ENCODE measurements around the gene PCNT. TPM values are rescaled to one million over a fixed set of nuclear protein-coding genes. Genes with fewer than 3 reads are reported as not detected.

PCNT gene
- total RNA-seq, 2 experiments from 2014 or later, result 46.2 to 46.6 TPM

DNA sequence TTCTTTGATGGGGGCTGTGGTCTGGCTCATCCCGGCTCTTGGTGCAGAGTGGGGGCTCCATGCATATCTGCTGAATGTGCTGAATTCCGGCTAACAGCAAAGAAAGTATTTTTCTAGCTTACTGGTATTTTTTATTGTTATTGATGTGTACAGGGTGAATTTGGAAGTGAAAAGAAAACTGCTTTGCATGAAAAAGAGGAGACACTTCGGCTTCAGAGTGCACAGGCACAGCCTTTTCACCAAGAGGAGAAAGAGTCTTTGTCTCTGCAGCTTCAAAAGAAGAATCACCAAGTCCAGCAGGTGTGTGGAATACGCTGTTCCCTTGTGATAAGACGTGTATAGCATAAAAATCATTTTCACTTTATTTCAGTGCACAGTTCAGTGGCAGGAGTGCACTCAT, 57.6 kb downstream of the PCNT start:
- CTCF ChIA-PET, result no interaction called here
- no peaks in the 10 kb centered on the region for H3K4me1 Mint-ChIP-seq (ENCODE audit: low read depth)
- ATAC-seq (no peak), DNase-seq (no peak)
- peaks cover 59% of the 10 kb centered on the region for H3K36me3 Mint-ChIP-seq (ENCODE audit: low read depth)
- intact Hi-C loops (cut with micrococcal nuclease), result no loop called here
- H3K4me3 Mint-ChIP-seq, result no peak overlapping the region
- H3K27ac Mint-ChIP-seq, result no peak overlapping the region
- TF ChIP-seq, protein P1, sequence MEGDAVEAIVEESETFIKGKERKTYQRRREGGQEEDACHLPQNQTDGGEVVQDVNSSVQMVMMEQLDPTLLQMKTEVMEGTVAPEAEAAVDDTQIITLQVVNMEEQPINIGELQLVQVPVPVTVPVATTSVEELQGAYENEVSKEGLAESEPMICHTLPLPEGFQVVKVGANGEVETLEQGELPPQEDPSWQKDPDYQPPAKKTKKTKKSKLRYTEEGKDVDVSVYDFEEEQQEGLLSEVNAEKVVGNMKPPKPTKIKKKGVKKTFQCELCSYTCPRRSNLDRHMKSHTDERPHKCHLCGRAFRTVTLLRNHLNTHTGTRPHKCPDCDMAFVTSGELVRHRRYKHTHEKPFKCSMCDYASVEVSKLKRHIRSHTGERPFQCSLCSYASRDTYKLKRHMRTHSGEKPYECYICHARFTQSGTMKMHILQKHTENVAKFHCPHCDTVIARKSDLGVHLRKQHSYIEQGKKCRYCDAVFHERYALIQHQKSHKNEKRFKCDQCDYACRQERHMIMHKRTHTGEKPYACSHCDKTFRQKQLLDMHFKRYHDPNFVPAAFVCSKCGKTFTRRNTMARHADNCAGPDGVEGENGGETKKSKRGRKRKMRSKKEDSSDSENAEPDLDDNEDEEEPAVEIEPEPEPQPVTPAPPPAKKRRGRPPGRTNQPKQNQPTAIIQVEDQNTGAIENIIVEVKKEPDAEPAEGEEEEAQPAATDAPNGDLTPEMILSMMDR (IDR thresholded peaks at IDR 0.05), result no peak
- POLR2A ChIA-PET, result no interaction called here
- H3K9me3 Mint-ChIP-seq, result peaks cover 20% of the 10 kb centered on the region
- no peaks in the 10 kb centered on the region for H3K27me3 Mint-ChIP-seq

DNA sequence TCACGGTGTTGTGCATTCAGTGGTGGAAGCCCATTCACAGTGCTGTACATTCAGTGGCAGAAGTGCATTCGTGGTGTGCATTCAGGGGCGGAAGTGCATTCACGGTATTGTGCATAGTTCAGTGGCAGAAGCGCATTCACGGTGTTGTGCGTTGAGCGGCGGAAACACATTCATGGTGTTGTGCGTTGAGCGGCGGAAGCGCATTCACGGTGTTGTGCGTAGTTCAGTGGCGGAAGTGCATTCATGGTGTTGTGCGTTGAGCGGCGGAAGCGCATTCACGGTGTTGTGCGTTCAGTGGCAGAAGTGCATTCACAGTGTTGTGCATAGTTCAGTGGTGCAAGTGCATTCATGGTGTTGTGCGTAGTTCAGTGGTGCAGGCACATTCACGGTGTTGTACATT, 60.6 kb downstream of the PCNT start:
- POLR2A ChIA-PET, result no interaction called here
- no peaks in the 10 kb centered on the region for H3K4me1 Mint-ChIP-seq (ENCODE audit: low read depth)
- H3K27me3 Mint-ChIP-seq, result no peaks in the 10 kb centered on the region
- no peak for ATAC-seq
- H3K9me3 Mint-ChIP-seq, result peaks cover 20% of the 10 kb centered on the region
- TF ChIP-seq, protein P1 (IDR thresholded peaks at IDR 0.05), result no peak
- intact Hi-C loops (cut with micrococcal nuclease), result no loop called here
- no peak overlapping the region for H3K4me3 Mint-ChIP-seq
- no peak overlapping the region for H3K27ac Mint-ChIP-seq
- DNase-seq, result no peak
- CTCF ChIA-PET, result no interaction called here
- H3K36me3 Mint-ChIP-seq (ENCODE audit: low read depth), result peaks cover 49% of the 10 kb centered on the region

DNA sequence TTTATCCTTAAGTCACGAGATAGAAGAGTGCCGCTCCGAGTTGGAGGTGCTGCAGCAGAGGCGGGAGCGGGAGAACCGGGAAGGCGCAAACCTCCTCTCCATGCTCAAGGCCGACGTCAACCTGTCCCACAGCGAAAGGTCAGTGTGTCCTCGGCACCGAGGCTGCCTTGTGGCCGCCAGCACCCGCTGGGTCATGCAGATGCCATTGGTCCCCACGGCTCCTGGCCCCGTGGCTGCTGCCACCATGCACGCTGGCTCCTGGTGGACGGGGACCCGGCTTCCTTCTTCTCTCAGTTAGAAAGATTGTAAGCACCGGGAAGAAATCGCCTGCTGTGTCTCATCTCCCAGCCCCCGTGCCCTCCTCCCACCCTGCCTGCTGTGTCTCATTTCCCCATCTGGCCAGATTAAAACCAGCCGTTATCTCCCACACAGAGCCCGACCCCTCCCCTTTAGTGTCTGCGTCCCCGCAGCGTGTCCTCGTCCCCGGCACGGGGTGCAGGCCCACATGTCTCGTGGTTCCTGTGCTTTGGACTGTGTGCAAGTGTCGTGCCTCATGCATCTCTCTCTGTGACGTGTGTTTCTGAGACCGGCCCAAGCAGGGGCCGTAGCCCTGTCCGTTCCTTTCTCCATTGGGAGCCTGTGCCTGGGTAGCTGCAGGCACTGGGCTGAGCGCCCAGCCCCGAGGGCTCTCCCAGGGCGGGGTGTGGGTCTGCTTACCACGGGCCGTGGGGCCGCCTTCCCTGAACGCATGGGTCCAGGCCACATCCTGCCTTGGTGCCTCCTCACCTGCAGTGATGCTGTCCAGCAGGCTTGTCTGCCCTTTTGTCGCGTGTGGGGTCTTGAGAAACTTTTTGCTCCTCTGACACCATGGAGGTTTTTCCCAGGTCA, 62.1 kb downstream of the PCNT start:
- Mint-ChIP-seq H3K4me3 (no peak overlapping the region), H3K4me1 (ENCODE audit: low read depth) (no peaks in the 10 kb centered on the region), H3K36me3 (ENCODE audit: low read depth) (peaks cover 48% of the 10 kb centered on the region), H3K27me3 (no peaks in the 10 kb centered on the region), H3K27ac (no peak overlapping the region), H3K9me3 (peaks cover 20% of the 10 kb centered on the region)
- CTCF ChIA-PET, result no interaction called here
- TF ChIP-seq, protein P1 (IDR thresholded peaks at IDR 0.05), result no peak
- DNase-seq (no peak), ATAC-seq (no peak)
- POLR2A ChIA-PET, result interaction anchor here (0.5 kb wide), 1 partner anchor 464 kb away, joined by 3 read pairs; no protein-coding TSS in a partner anchor
- intact Hi-C loops (cut with micrococcal nuclease), result no loop called here

DNA sequence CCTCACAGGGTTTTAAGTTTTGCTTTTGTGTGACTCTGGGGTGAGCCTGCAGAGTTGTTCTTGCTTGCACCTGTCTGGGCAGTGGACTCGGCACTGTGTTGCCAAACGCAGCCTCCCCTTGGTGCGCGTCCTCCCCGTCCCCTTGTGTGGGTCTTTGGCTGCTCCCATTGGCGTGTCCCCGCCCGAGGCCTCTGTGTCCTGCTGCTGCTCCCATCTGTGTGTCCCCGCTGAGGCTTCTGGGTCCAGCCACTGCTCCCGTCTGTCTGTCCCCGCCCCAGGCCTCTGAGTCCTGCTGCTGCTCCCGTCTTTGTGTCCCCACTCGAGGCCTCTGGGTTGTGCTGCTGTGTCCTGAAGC, 62.8 kb downstream of the PCNT start:
- ATAC-seq (no peak), DNase-seq (no peak)
- intact Hi-C loops (cut with micrococcal nuclease), result no loop called here
- peaks cover 19% of the 10 kb centered on the region for H3K9me3 Mint-ChIP-seq
- H3K27ac Mint-ChIP-seq, result no peak overlapping the region
- POLR2A ChIA-PET, result interaction anchor here (0.5 kb wide), 1 partner anchor 465 kb away, joined by 3 read pairs; no protein-coding TSS in a partner anchor
- CTCF ChIA-PET, result no interaction called here
- H3K36me3 Mint-ChIP-seq (ENCODE audit: low read depth), result peaks cover 44% of the 10 kb centered on the region
- TF ChIP-seq, protein P1 (IDR thresholded peaks at IDR 0.05), result no peak
- H3K4me3 Mint-ChIP-seq, result no peak overlapping the region
- no peaks in the 10 kb centered on the region for H3K27me3 Mint-ChIP-seq
- H3K4me1 Mint-ChIP-seq (ENCODE audit: low read depth), result no peaks in the 10 kb centered on the region

GRCh38 chr21:46388206-46388880, 64.4 kb downstream of the PCNT start:
- intact Hi-C loops (cut with micrococcal nuclease), result no loop called here
- ATAC-seq, result no peak

More at GRCh38 chr21:46388206-46388880, 64.4 kb downstream of the PCNT start:
- TF ChIP-seq, protein P1 (IDR thresholded peaks at IDR 0.05), result no peak
- POLR2A ChIA-PET, result no interaction called here
- Mint-ChIP-seq H3K4me3 (no peak overlapping the region), H3K27me3 (no peaks in the 10 kb centered on the region), H3K27ac (no peak overlapping the region), H3K9me3 (peaks cover 6% of the 10 kb centered on the region), H3K4me1 (ENCODE audit: low read depth) (no peaks in the 10 kb centered on the region), H3K36me3 (ENCODE audit: low read depth) (peaks cover 35% of the 10 kb centered on the region)
- CTCF ChIA-PET, result no interaction called here
- DNase-seq, result no peak
